Endothelial cell of umbilical vein (primary cell): ENCODE measurements around the gene SOHLH1.

ENCODE experiments used
- EZH2 ChIP-seq: IDR thresholded peaks from 2 replicates; pipeline ENCODE4 v1.6.1; 2012; ENCODE audit warnings: borderline replicate concordance, low read depth, mild to moderate bottlenecking, moderate library complexity, low read length, inconsistent platforms; ENCODE audit not compliant: severe bottlenecking
- FOS ChIP-seq: IDR thresholded peaks from 2 replicates; pipeline ENCODE4 v1.6.1; 2011; ENCODE audit warnings: mild to moderate bottlenecking, low read length, moderate library complexity, borderline replicate concordance; ENCODE audit not compliant: insufficient read depth
- GATA2 ChIP-seq: IDR thresholded peaks from 2 replicates; pipeline ENCODE4 v1.7.0; 2011; ENCODE audit warnings: low read depth, mild to moderate bottlenecking, moderate library complexity, mixed read lengths, low read length; ENCODE audit not compliant: insufficient read length, insufficient read depth
- POLR2A ChIP-seq: IDR thresholded peaks from 2 replicates; pipeline ENCODE4 v1.6.1; 2012; ENCODE audit warnings: low read depth, mild to moderate bottlenecking, control low read depth, low read length
- POLR2AphosphoS5 ChIP-seq: IDR thresholded peaks from 2 replicates; pipeline ENCODE4 v1.6.1; 2012; ENCODE audit warnings: low read depth, mild to moderate bottlenecking, control low read depth, low read length, moderate library complexity; ENCODE audit not compliant: insufficient read depth
- TF ChIP-seq, protein P1 (sequence below), 2 donors: IDR thresholded peaks; 1 replicate in 1 of 2; 2 replicates in 1 of 2; pipeline ENCODE4 v1.5.1; 2011; ENCODE audit warnings: low read length in 2 of 2, mild to moderate bottlenecking in 2 of 2, moderate library complexity in 2 of 2, control low read depth in 1 of 2, inconsistent platforms in 1 of 2, low read depth in 1 of 2; ENCODE audit not compliant: insufficient read depth in 1 of 2; ENCODE audit errors: extremely low read depth in 1 of 2

DNA sequence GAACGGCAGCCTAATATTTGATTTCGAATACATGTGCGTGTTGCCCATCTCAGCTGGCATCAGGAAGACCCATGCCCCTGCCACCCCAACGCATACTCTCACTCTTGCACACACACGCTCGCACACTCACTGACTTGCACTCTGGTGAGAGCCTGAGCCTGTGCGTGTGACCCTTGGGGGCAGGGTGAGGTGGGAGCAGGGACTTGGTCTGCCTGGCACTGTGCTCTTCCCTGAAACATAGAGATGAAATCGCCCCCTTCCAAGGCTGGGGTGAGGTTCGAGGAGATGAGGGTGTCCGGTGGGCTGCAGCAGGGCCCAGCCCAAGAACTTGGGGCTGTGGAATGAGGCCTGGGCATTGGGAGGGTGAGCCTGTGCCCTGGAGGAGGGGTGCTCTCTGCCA, 35.0 kb downstream of the SOHLH1 start:
- TF ChIP-seq, protein P1, sequence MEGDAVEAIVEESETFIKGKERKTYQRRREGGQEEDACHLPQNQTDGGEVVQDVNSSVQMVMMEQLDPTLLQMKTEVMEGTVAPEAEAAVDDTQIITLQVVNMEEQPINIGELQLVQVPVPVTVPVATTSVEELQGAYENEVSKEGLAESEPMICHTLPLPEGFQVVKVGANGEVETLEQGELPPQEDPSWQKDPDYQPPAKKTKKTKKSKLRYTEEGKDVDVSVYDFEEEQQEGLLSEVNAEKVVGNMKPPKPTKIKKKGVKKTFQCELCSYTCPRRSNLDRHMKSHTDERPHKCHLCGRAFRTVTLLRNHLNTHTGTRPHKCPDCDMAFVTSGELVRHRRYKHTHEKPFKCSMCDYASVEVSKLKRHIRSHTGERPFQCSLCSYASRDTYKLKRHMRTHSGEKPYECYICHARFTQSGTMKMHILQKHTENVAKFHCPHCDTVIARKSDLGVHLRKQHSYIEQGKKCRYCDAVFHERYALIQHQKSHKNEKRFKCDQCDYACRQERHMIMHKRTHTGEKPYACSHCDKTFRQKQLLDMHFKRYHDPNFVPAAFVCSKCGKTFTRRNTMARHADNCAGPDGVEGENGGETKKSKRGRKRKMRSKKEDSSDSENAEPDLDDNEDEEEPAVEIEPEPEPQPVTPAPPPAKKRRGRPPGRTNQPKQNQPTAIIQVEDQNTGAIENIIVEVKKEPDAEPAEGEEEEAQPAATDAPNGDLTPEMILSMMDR (IDR thresholded peaks at IDR 0.05; ENCODE audit: extremely low read depth in 1 of 2, insufficient read depth in 1 of 2, low read depth in 1 of 2, low read length in 2 of 2) = no peak
- TF ChIP-seq FOS = no peak
- TF ChIP-seq POLR2A = no peak
- no peak for TF ChIP-seq GATA2
- TF ChIP-seq POLR2AphosphoS5 = no peak
- TF ChIP-seq EZH2 = no peak
